Measurements from ENCODE around the gene PPP1R13B.

PPP1R13B gene

DNA sequence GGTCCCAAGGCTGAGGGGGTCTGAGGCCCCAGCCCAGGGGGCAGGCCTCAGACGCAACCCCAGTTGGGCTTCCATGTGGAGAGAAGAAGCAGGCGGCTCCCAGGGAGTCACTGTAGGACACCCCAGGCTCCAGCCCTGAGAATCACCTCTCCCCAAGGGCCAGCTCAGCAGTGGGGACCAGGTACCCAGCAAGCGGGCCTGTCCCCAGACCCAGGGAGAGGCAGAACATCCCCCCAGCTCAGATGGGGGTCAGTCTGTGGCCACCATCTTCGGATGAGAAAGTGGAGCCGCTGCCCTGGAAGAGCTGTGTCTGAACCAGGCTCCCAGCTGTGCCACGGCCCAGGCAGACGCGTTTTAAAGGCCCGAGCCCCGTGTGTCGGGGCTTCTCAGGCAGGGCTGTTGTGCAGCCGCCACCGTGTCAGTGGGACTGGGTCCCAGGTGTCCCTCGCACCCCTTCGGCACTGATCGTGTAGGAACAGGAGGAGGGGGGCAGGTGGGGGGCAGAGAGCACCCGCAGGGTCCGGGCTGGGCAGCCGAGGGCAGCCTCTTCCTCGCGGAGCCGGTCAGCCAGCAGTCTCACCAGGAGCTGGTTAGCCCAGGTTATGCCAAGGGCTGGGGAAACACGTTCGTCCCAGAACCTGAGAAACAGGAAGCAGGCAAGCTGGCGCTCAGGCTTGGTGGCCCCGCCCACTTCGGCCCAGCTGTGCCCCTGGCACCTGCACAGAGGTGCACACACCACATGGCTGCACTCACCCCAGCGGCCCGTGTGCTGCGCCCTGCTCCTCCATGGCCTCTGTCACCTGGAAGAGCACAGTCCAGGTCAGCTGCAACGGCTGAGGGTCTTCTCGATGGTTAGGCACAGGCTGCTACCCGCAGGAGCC, 148.8 kb downstream of the PPP1R13B start:
- Histone ChIP-seq H3K4me1 (ENCODE audit: control insufficient read depth, insufficient read depth, low read length) (peaks cover 11% of the 10 kb centered on the region), H3K4me3 (ENCODE audit: low read depth, low read length) (no peak overlapping the region), H3K27ac (ENCODE audit: extremely low read depth, low read depth, low read length) (0 out of 2 replicates have a peak overlapping the region, but pooled peaks have one; percentile 41), H3K36me3 (ENCODE audit: control insufficient read depth in 2 of 2, insufficient read depth in 1 of 2, low read length in 2 of 2) (peaks cover 6 to 81% of the 10 kb centered on the region in 2 experiments; a peak in 2 of 3 replicates), H3K9me3 (ENCODE audit: control insufficient read depth, insufficient read depth, low read depth, low read length) (no peaks in the 10 kb centered on the region)
- TF ChIP-seq ZIC2 (tag by site-specific recombination; IDR thresholded peaks at IDR 0.05) (peak; percentile 56), TCF7L2 (IDR thresholded peaks at IDR 0.05; ENCODE audit: borderline replicate concordance, low read depth, low read length) (no peak), MYNN (tag by site-specific recombination; IDR thresholded peaks at IDR 0.05; ENCODE audit: borderline replicate concordance) (no peak), KLF9 (tag by site-specific recombination; IDR thresholded peaks at IDR 0.05; ENCODE audit: low read depth) (0 out of 2 replicates have a peak, but pooled peaks have one; percentile 22), ZNF10 (tag by site-specific recombination; IDR thresholded peaks at IDR 0.05) (no peak), ZNF132 (tag by site-specific recombination; IDR thresholded peaks at IDR 0.05; ENCODE audit: borderline replicate concordance) (no peak), SETDB1 (IDR thresholded peaks at IDR 0.05; ENCODE audit: insufficient read length, low read length) (no peak), ZNF571 (tag by site-specific recombination; IDR thresholded peaks at IDR 0.05) (no peak), ZNF501 (tag by site-specific recombination; IDR thresholded peaks at IDR 0.05) (no peak), GLIS1 (tag by site-specific recombination; IDR thresholded peaks at IDR 0.05) (peak; percentile 51)
- TF ChIP-seq, protein P1, sequence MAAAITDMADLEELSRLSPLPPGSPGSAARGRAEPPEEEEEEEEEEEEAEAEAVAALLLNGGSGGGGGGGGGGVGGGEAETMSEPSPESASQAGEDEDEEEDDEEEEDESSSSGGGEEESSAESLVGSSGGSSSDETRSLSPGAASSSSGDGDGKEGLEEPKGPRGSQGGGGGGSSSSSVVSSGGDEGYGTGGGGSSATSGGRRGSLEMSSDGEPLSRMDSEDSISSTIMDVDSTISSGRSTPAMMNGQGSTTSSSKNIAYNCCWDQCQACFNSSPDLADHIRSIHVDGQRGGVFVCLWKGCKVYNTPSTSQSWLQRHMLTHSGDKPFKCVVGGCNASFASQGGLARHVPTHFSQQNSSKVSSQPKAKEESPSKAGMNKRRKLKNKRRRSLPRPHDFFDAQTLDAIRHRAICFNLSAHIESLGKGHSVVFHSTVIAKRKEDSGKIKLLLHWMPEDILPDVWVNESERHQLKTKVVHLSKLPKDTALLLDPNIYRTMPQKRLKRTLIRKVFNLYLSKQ (tag by site-specific recombination; IDR thresholded peaks at IDR 0.05; ENCODE audit: borderline replicate concordance): no peak
- TF ChIP-seq, protein P2, sequence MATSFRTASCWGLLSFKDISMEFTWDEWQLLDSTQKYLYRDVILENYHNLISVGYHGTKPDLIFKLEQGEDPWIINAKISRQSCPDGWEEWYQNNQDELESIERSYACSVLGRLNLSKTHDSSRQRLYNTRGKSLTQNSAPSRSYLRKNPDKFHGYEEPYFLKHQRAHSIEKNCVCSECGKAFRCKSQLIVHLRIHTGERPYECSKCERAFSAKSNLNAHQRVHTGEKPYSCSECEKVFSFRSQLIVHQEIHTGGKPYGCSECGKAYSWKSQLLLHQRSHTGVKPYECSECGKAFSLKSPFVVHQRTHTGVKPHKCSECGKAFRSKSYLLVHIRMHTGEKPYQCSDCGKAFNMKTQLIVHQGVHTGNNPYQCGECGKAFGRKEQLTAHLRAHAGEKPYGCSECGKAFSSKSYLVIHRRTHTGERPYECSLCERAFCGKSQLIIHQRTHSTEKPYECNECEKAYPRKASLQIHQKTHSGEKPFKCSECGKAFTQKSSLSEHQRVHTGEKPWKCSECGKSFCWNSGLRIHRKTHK (tag by site-specific recombination; IDR thresholded peaks at IDR 0.05): no peak
- TF ChIP-seq, protein P3, sequence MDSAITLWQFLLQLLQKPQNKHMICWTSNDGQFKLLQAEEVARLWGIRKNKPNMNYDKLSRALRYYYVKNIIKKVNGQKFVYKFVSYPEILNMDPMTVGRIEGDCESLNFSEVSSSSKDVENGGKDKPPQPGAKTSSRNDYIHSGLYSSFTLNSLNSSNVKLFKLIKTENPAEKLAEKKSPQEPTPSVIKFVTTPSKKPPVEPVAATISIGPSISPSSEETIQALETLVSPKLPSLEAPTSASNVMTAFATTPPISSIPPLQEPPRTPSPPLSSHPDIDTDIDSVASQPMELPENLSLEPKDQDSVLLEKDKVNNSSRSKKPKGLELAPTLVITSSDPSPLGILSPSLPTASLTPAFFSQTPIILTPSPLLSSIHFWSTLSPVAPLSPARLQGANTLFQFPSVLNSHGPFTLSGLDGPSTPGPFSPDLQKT (IDR thresholded peaks at IDR 0.05; ENCODE audit: borderline replicate concordance, low read depth, low read length): no peak
- TF ChIP-seq, protein P4, sequence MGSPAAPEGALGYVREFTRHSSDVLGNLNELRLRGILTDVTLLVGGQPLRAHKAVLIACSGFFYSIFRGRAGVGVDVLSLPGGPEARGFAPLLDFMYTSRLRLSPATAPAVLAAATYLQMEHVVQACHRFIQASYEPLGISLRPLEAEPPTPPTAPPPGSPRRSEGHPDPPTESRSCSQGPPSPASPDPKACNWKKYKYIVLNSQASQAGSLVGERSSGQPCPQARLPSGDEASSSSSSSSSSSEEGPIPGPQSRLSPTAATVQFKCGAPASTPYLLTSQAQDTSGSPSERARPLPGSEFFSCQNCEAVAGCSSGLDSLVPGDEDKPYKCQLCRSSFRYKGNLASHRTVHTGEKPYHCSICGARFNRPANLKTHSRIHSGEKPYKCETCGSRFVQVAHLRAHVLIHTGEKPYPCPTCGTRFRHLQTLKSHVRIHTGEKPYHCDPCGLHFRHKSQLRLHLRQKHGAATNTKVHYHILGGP (tag by site-specific recombination; IDR thresholded peaks at IDR 0.05): no peak
- TF ChIP-seq, protein P5, sequence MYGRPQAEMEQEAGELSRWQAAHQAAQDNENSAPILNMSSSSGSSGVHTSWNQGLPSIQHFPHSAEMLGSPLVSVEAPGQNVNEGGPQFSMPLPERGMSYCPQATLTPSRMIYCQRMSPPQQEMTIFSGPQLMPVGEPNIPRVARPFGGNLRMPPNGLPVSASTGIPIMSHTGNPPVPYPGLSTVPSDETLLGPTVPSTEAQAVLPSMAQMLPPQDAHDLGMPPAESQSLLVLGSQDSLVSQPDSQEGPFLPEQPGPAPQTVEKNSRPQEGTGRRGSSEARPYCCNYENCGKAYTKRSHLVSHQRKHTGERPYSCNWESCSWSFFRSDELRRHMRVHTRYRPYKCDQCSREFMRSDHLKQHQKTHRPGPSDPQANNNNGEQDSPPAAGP (tag by site-specific recombination; IDR thresholded peaks at IDR 0.05): no peak
- ChIA-PET POLR2A (interaction anchor here (6.4 kb wide), 1 partner anchor 16 kb away, joined by 31 read pairs; the partner anchor contains the start of genes XRCC3 and ZFYVE21), CTCF (interaction anchor here (1.0 kb wide), 1 partner anchor 19 kb away, joined by 3 read pairs; no protein-coding TSS in a partner anchor)

Data from HEK293 (cell line).